ENCODE results near the gene MAGI2. TPM values are rescaled to one million over a fixed set of nuclear protein-coding genes. Genes with fewer than 3 reads are reported as not detected.

MAGI2 gene
- total RNA-seq, 1 experiment from 2014 or later = 0.22 TPM

GRCh38 chr7:78398576-78398975 is 1054.9 kb downstream of the MAGI2 start:
- H3K27ac ChIP-seq (ENCODE audit: low read depth, low read length) = no peak overlapping the region
- no peak overlapping the region for H3K9ac ChIP-seq (ENCODE audit: low read length)
- H3K27me3 ChIP-seq (ENCODE audit: insufficient read depth, low read length) = peaks cover 45% of the 10 kb centered on the region; the same call in 1 of the 2 replicates
- H3K4me3 ChIP-seq (replicated peaks in 1 of 2; ENCODE audit: low read depth in 1 of 2, low read length in 2 of 2) = no peak overlapping the region
- H4K20me1 ChIP-seq (ENCODE audit: insufficient read depth) = no peaks in the 10 kb centered on the region
- TF ChIP-seq MAX (IDR thresholded peaks at IDR 0.05) (no peak), JUND (IDR thresholded peaks at IDR 0.05) (no peak), EGR1 (IDR thresholded peaks at IDR 0.05; ENCODE audit: low read depth) (no peak), POLR2A (IDR thresholded peaks at IDR 0.05; ENCODE audit: borderline replicate concordance, extremely low read depth, insufficient read depth, insufficient read length) (no peak), CBX3 (IDR thresholded peaks at IDR 0.05; ENCODE audit: low read depth) (no peak), SP1 (IDR thresholded peaks at IDR 0.05; ENCODE audit: low read depth) (no peak), SRF (IDR thresholded peaks at IDR 0.05; ENCODE audit: low read depth) (no peak), ZBTB33 (IDR thresholded peaks at IDR 0.05; ENCODE audit: extremely low read depth, insufficient replicate concordance, low read length) (no peak), ELF1 (IDR thresholded peaks at IDR 0.05; ENCODE audit: borderline replicate concordance, low read depth) (no peak)
- H3K9me3 ChIP-seq (ENCODE audit: control insufficient read depth in 1 of 2, insufficient read depth in 1 of 2, low read depth in 1 of 2, low read length in 2 of 2) = no peaks in the 10 kb centered on the region
- H3K36me3 ChIP-seq (ENCODE audit: control insufficient read depth in 1 of 2, insufficient read depth in 2 of 2, low read length in 2 of 2) = no peaks in the 10 kb centered on the region
- no peak for ATAC-seq
- ChIA-PET RAD21 (ENCODE audit: low non-redundant PET in 1 of 2, low total read pairs in 2 of 2, uncharacterized antibody in 2 of 2, unreplicated experiment in 2 of 2) (no interaction called here), CTCF (no interaction called here), POLR2A (no interaction called here)
- no peak for DNase-seq (ENCODE audit: low read depth, low spot score)
- no peak overlapping the region for H3K4me2 ChIP-seq (ENCODE audit: low read length)
- no TSS peak for BruUV-seq (replicated peaks)
- H3K9me2 ChIP-seq (ENCODE audit: insufficient read depth) = no peaks in the 10 kb centered on the region
- H2AFZ ChIP-seq (ENCODE audit: low read depth, low read length, poor library complexity, severe bottlenecking) = no peak overlapping the region
- intact Hi-C loops (cut with micrococcal nuclease) = no loop called here
- H3K79me2 ChIP-seq (ENCODE audit: insufficient read depth, low read length) = no peaks in the 10 kb centered on the region
- no peaks in the 10 kb centered on the region for H3K4me1 ChIP-seq (ENCODE audit: control insufficient read depth in 1 of 2, insufficient read depth in 2 of 2, low read length in 2 of 2)

- Histone ChIP-seq H4K20me1 (ENCODE audit: insufficient read depth) (no peaks in the 10 kb centered on the region), H3K9me2 (ENCODE audit: insufficient read depth) (no peaks in the 10 kb centered on the region), H3K4me2 (ENCODE audit: low read length) (no peak overlapping the region), H3K9ac (ENCODE audit: low read length) (no peak overlapping the region), H3K36me3 (ENCODE audit: control insufficient read depth in 1 of 2, insufficient read depth in 2 of 2, low read length in 2 of 2) (no peaks in the 10 kb centered on the region), H3K4me1 (ENCODE audit: control insufficient read depth in 1 of 2, insufficient read depth in 2 of 2, low read length in 2 of 2) (no peaks in the 10 kb centered on the region), H3K4me3 (replicated peaks in 1 of 2; ENCODE audit: low read depth in 1 of 2, low read length in 2 of 2) (no peak overlapping the region), H3K9me3 (ENCODE audit: control insufficient read depth in 1 of 2, insufficient read depth in 1 of 2, low read depth in 1 of 2, low read length in 2 of 2) (no peaks in the 10 kb centered on the region), H2AFZ (ENCODE audit: low read depth, low read length, poor library complexity, severe bottlenecking) (no peak overlapping the region), H3K27me3 (ENCODE audit: insufficient read depth, low read length) (peaks cover 47% of the 10 kb centered on the region; the same call in 1 of the 2 replicates), H3K79me2 (ENCODE audit: insufficient read depth, low read length) (no peaks in the 10 kb centered on the region), H3K27ac (ENCODE audit: low read depth, low read length) (no peak overlapping the region)
- CTCF ChIA-PET = no interaction called here
- POLR2A ChIA-PET = no interaction called here
- no peak for ATAC-seq
- TF ChIP-seq SP1 (IDR thresholded peaks at IDR 0.05; ENCODE audit: low read depth) (no peak), ZBTB33 (IDR thresholded peaks at IDR 0.05; ENCODE audit: extremely low read depth, insufficient replicate concordance, low read length) (no peak), SIN3A (IDR thresholded peaks at IDR 0.05; ENCODE audit: low read depth) (no peak), ZFX (IDR thresholded peaks at IDR 0.05) (no peak), CEBPB (IDR thresholded peaks at IDR 0.05; ENCODE audit: low read depth) (no peak), MAX (IDR thresholded peaks at IDR 0.05) (no peak)
- DNase-seq (ENCODE audit: low read depth, low spot score) = no peak
- intact Hi-C loops (cut with micrococcal nuclease) = no loop called here
- RAD21 ChIA-PET (ENCODE audit: low non-redundant PET in 1 of 2, low total read pairs in 2 of 2, uncharacterized antibody in 2 of 2, unreplicated experiment in 2 of 2) = no interaction called here
- no TSS peak for BruUV-seq (replicated peaks)
These were observed 1055.4 kb downstream of the MAGI2 start for GRCh38 chr7:78398081-78398480.
